ENCODE results near the gene SLC26A9.
A peak's percentile ranks its signal among the peaks of the same experiment; 100 is the strongest.
"Not testable (repeated sequence)": the region's sequence is repeated elsewhere in the genome, so short reads cannot be mapped to it uniquely, and the experiment has no call there.

The SLC26A9 gene

GRCh38 chr1:205907794-205908193 is 35.5 kb downstream of the SLC26A9 start:
- TF ChIP-seq CTCF (IDR thresholded peaks at IDR 0.05; ENCODE audit: low read depth, low read length, missing control alignments) = peak; percentile 54
- no peak for DNase-seq (ENCODE audit: low read depth)
- no peak overlapping the region for H3K4me3 ChIP-seq (ENCODE audit: low read depth, low read length)

- not testable (repeated sequence) for H3K4me3 ChIP-seq (ENCODE audit: low read depth, low read length); DNase-seq (ENCODE audit: low read depth)
Measured at GRCh38 chr1:205905095-205905494, 38.2 kb downstream of the SLC26A9 start.

GRCh38 chr1:205896351-205896750 is 46.9 kb downstream of the SLC26A9 start:
- no peak for DNase-seq (ENCODE audit: low read depth)
- TF ChIP-seq CTCF (IDR thresholded peaks at IDR 0.05; ENCODE audit: low read depth, low read length, missing control alignments) = no peak
- no peak overlapping the region for H3K4me3 ChIP-seq (ENCODE audit: low read depth, low read length)

- DNase-seq (ENCODE audit: low read depth); H3K4me3 ChIP-seq (ENCODE audit: low read depth, low read length): not testable (repeated sequence)
Measured at GRCh38 chr1:205894119-205894518, 49.1 kb downstream of the SLC26A9 start.

GRCh38 chr1:205892175-205892574 is 51.1 kb downstream of the SLC26A9 start:
- DNase-seq (ENCODE audit: low read depth); H3K4me3 ChIP-seq (ENCODE audit: low read depth, low read length): not testable (repeated sequence)

- not testable (repeated sequence) for H3K4me3 ChIP-seq (ENCODE audit: low read depth, low read length); DNase-seq (ENCODE audit: low read depth)
Measured at GRCh38 chr1:205891481-205891880, 51.8 kb downstream of the SLC26A9 start.

GRCh38 chr1:205890631-205891030 is 52.6 kb downstream of the SLC26A9 start:
- H3K4me3 ChIP-seq (ENCODE audit: low read depth, low read length); DNase-seq (ENCODE audit: low read depth): not testable (repeated sequence)

- not testable (repeated sequence) for DNase-seq (ENCODE audit: low read depth); H3K4me3 ChIP-seq (ENCODE audit: low read depth, low read length)
Measured at GRCh38 chr1:205889706-205890105, 53.5 kb downstream of the SLC26A9 start.

- not testable (repeated sequence) for DNase-seq (ENCODE audit: low read depth)
Measured at GRCh38 chr1:205889006-205889405, 54.2 kb downstream of the SLC26A9 start.

GRCh38 chr1:205883792-205884191 is 59.5 kb downstream of the SLC26A9 start:
- DNase-seq (ENCODE audit: low read depth) = no peak
- no peak for TF ChIP-seq CTCF (IDR thresholded peaks at IDR 0.05; ENCODE audit: low read depth, low read length, missing control alignments)
- H3K4me3 ChIP-seq (ENCODE audit: low read depth, low read length) = no peak overlapping the region

More at GRCh38 chr1:205889006-205889405, 54.2 kb downstream of the SLC26A9 start:
- H3K4me3 ChIP-seq (ENCODE audit: low read depth, low read length) = not testable (repeated sequence)

- DNase-seq (ENCODE audit: low read depth) = no peak
- H3K4me3 ChIP-seq (ENCODE audit: low read depth, low read length) = no peak overlapping the region
Measured at GRCh38 chr1:205880923-205881322, 62.3 kb downstream of the SLC26A9 start.

More at GRCh38 chr1:205880923-205881322, 62.3 kb downstream of the SLC26A9 start:
- no peak for TF ChIP-seq CTCF (IDR thresholded peaks at IDR 0.05; ENCODE audit: low read depth, low read length, missing control alignments)

Data from GM12864 (cell line).